Loucy (cell line): ENCODE results near the gene SORCS2.

Source experiments
- EZH2phosphoT487 ChIP-seq: fragments of 200-600 bp; IDR thresholded peaks from 2 replicates; pipeline ENCODE4 v1.6.1; 2018; ENCODE audit warnings: antibody characterized with exemption, mild to moderate bottlenecking, moderate library complexity, borderline replicate concordance
- TF ChIP-seq, protein P1 (sequence below): fragments of 200-600 bp; sonication (generic); conservative IDR thresholded peaks from 2 replicates; pipeline ENCODE4 v1.5.1; 2014; ENCODE audit warnings: mild to moderate bottlenecking, antibody characterized with exemption, low read length

DNA sequence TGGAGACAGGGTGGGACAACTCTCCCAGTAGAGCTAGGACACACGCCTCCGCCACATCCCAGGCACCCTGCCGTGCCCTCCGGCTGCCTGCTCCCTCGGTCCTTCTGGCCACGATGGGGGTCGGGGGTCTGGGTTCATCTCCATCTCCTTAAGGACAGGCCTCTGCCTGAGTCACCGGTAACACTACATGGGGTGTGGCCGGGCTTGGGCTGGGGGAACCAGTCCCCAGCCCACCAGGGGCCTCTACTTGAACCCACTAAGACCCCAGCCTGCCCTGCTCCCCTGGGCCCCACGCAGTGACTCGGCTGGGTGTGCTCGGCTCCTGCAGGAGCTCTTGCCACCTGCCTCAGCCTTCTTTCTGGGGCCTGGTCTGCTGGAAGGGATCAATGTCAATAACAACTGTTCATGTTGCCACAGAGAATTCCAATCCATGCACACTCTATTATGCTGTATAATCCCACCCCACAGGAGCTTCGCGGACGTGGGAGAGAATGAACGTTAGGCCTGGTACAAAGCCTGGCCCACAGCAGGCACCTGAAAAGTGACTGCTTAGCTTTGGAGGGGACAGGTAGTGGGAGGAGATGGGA, 420.1 kb downstream of the SORCS2 start:
- TF ChIP-seq, protein P1, sequence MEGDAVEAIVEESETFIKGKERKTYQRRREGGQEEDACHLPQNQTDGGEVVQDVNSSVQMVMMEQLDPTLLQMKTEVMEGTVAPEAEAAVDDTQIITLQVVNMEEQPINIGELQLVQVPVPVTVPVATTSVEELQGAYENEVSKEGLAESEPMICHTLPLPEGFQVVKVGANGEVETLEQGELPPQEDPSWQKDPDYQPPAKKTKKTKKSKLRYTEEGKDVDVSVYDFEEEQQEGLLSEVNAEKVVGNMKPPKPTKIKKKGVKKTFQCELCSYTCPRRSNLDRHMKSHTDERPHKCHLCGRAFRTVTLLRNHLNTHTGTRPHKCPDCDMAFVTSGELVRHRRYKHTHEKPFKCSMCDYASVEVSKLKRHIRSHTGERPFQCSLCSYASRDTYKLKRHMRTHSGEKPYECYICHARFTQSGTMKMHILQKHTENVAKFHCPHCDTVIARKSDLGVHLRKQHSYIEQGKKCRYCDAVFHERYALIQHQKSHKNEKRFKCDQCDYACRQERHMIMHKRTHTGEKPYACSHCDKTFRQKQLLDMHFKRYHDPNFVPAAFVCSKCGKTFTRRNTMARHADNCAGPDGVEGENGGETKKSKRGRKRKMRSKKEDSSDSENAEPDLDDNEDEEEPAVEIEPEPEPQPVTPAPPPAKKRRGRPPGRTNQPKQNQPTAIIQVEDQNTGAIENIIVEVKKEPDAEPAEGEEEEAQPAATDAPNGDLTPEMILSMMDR, result no peak
- no peak for TF ChIP-seq EZH2phosphoT487
